ENCODE results near the gene DIP2B.
A peak's percentile ranks its signal among the peaks of the same experiment; 100 is the strongest.

Gene DIP2B

GRCh38 chr12:50771409-50771808, 266.6 kb downstream of the DIP2B start:
- no peak for DNase-seq (ENCODE audit: low spot score)

GRCh38 chr12:50772470-50772869, 267.7 kb downstream of the DIP2B start:
- DNase-seq (ENCODE audit: low spot score): no peak

DNA sequence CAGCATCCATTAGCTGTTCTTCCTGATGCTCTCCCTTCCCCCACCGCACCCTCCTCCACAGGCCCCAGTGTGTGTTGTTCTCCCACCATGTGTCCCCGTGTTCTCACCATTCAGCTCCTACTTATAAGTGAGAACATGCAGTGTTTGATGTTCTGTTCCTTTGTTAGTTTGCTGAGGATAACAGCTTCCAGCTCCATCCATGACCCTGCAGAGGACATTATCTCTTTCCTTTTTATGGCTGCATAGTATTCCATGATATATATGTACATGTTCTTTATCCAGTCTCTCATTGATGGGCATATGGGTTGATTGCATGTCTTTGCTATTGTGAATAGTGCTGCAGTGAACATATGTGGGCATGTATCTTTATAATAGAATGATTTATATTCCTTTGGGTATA, 268.1 kb downstream of the DIP2B start:
- no peak for DNase-seq (ENCODE audit: low spot score)

- DNase-seq (ENCODE audit: low spot score): no peak
These were observed 270.5 kb downstream of the DIP2B start for GRCh38 chr12:50775251-50775650.

DNA sequence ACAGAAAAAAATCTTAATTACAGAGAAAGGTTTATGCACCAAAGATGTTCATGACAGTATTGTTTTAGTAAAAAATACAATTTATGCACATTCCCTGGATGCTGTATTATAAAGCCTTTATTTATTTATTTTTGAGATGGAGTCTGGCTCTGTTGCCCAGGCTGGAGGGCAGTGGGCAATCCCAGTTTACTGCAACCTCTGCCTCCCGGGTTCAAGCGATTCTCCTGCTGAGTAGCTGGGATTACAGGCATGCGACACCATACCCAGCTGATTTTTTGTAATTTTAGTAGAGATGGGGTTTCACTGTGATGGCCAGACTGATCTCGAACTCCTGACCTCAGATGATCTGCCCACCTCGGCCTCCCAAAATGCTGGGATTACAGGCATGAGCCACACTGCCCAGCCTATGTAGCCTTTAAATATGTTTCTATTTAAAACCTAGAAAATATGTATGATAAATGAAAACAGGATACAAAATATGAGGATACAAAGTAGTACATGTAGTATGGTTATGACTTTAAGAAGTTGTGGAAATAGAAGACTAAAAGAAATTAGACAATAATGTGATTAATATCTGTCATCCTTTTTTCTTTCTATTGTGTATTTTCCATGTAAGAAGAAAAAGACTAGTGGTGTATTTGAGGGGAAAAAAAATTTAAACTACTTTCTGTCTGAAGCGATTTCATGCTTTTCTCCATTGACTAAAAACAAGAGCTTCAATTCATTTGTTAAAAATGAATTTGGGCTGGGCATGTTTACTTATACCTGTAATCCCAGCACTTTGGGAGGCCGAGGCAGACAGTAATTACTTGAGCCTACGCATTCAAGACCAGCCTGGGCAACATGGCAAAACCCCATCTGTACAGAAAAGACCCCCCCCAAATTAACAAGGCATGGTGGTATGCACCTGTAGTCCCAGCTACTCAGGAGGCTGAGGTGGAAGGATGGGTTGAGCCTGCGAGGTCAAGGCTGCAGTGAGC, 272.3 kb downstream of the DIP2B start:
- DNase-seq (ENCODE audit: low spot score): no peak

DNA sequence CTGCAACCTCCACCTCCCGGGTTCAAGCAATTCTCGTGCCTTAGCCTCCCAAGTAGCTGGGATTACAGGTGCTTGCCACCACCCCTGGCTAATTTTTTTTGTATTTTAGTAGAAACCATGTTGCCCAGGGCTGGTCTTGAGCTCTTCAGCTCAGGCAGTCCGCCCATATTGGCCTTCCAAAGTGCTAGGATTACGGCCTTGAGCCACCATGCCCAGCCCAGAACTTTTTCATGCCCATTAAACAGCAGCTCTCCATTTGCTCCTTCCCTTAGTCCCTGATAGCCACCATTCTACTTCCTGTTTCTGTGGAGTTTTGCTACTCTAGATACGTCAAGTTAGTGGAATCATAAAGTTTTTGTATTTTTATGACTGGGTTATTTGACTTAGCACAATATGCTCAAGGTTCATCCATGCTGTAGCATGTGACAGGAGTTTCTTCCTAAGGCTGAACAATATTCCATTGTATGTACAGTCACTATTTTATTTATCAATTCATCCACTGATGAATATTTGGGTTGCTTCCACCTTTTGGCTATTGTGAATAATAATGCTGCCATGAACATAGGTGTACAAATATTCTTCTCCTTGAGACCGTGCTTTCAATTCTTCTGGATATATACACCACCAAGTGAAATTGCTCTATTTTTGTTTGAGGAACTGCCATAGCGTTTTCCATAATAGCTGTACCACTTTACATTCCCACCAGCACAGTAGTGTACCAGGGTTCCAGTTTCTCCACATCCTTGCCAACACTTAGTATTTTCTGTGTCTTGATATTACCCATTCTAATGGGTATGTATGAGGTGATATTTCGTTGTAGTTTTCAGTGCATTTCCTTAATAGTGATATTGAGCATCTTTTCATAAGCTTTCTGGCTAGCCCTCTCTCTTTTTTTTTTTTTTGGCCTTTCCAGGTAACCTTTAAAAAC, 274.1 kb downstream of the DIP2B start:
- DNase-seq (ENCODE audit: low spot score): no peak

DNA sequence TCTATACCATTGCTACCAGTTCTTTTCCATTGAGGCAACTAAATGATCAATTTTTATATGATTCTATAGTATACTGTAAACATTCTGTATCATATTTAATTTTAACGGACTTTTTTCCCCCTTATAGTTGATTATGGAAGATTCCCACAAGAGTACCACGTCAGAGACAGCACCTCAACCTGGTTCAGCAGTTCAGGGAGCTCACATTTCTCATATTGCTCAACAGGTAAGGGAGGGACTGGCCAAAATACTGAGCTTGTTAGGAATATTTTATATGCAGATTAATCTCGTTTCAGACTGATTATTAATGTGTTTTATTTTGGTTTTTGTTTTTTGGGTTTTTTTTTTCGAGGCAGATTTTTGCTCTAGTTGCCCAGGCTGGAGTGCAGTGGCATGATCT, 275.2 kb downstream of the DIP2B start:
- no peak for DNase-seq (ENCODE audit: low spot score)

DNA sequence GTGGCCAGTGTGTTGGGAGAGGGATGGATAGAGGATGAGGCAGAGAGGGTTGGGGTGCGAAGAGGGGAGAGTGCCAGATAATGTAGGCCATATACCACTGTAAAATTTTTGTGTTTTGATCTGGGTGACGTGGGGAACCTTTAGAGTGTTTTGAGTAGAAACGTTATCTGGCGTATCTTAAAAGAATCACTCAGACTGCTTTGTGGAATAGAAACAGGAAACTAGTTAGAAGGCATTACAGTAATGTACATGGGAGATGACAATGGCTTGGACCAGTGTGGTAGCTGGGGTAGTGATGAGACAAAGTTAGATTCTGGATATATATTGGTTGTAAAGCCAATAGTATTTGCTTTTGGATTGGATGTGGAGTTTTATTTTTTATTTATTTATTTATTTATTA, 279.7 kb downstream of the DIP2B start:
- no peak for DNase-seq (ENCODE audit: low spot score)

GRCh38 chr12:50785406-50786001, 280.7 kb downstream of the DIP2B start:
- no peak for DNase-seq (ENCODE audit: low spot score)

DNA sequence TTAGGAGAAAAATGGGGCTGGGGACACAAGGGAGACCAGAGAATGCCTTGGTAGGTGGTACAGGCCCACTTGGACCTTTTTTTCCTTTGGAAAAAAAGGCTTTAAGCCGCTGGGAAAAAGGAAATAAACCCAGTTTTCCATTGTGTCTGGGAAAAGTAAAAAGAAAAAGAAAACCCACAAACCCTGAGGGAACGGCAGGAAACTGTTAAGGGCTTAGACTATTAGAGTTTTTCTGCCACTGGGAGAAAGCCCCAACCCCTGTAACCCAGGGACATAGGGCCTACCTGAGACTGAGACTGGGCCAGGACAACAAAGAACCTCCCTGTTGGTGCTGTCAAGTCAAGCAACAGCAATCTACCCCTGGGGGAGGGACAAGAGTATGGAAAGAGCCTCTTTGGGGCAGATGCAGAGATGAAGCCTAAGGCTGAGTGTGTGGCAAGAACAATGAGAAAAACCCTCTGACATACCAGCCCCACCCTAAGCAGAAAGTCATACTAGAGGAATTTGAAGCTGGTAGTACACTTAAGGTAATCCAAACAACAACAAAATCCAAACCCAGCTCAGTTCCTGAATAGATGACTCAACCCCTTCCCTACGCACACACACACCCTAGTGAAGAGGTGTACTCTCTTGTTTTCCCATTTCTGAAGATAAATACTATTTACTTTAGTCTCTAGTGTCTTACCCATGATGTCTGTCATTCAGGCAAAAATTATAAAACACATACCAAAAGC, 281.9 kb downstream of the DIP2B start:
- DNase-seq (ENCODE audit: low spot score): peak; percentile 87

GRCh38 chr12:50787618-50788017, 282.8 kb downstream of the DIP2B start:
- DNase-seq (ENCODE audit: low spot score): no peak

GRCh38 chr12:50788561-50788960, 283.8 kb downstream of the DIP2B start:
- DNase-seq (ENCODE audit: low spot score): peak; percentile 41

- DNase-seq (ENCODE audit: low spot score): no peak
These were observed 285.3 kb downstream of the DIP2B start for GRCh38 chr12:50790081-50790480.
